ENCODE data around the gene RPL27A.

The RPL27A gene

GRCh38 chr11:8712506-8712905, 29.9 kb downstream of the RPL27A start:
- DNase-seq (ENCODE audit: low read depth) = no peak
- TF ChIP-seq CTCF (conservative IDR thresholded peaks at IDR 0.05; ENCODE audit: low read depth, low read length) = no peak
- no peak overlapping the region for H3K4me3 ChIP-seq (ENCODE audit: low read depth, low read length)

- no peak for TF ChIP-seq CTCF (conservative IDR thresholded peaks at IDR 0.05; ENCODE audit: low read depth, low read length)
- H3K4me3 ChIP-seq (ENCODE audit: low read depth, low read length) = no peak overlapping the region
- DNase-seq (ENCODE audit: low read depth) = no peak
These were observed 31.3 kb downstream of the RPL27A start for GRCh38 chr11:8713760-8714454.

GRCh38 chr11:8714622-8715225, 32.1 kb downstream of the RPL27A start:
- H3K4me3 ChIP-seq (ENCODE audit: low read depth, low read length) = no peak overlapping the region
- TF ChIP-seq CTCF (conservative IDR thresholded peaks at IDR 0.05; ENCODE audit: low read depth, low read length) = no peak
- DNase-seq (ENCODE audit: low read depth) = no peak

- no peak for DNase-seq (ENCODE audit: low read depth)
- H3K4me3 ChIP-seq (ENCODE audit: low read depth, low read length) = no peak overlapping the region
- TF ChIP-seq CTCF (conservative IDR thresholded peaks at IDR 0.05; ENCODE audit: low read depth, low read length) = no peak
These were observed 32.9 kb downstream of the RPL27A start for GRCh38 chr11:8715501-8715900.

- no peak for DNase-seq (ENCODE audit: low read depth)
- TF ChIP-seq CTCF (conservative IDR thresholded peaks at IDR 0.05; ENCODE audit: low read depth, low read length) = no peak
- H3K4me3 ChIP-seq (ENCODE audit: low read depth, low read length) = no peak overlapping the region
These were observed 34.9 kb downstream of the RPL27A start for GRCh38 chr11:8717544-8717875.

- DNase-seq (ENCODE audit: low read depth) = peak; percentile 92
- no peak overlapping the region for H3K4me3 ChIP-seq (ENCODE audit: low read depth, low read length)
- TF ChIP-seq CTCF (conservative IDR thresholded peaks at IDR 0.05; ENCODE audit: low read depth, low read length) = no peak
These were observed 35.5 kb downstream of the RPL27A start for GRCh38 chr11:8717876-8718753.
